Smooth muscle cell (in vitro differentiated cells): ENCODE results near the gene MOBP. TPM values are rescaled to one million over a fixed set of nuclear protein-coding genes. Genes with fewer than 3 reads are reported as not detected.
"Not testable (repeated sequence)": the region's sequence is repeated elsewhere in the genome, so short reads cannot be mapped to it uniquely, and the experiment has no call there.

Experiments used
- DNase-seq: peaks from one replicate; lab custom pipeline; 2025; ENCODE audit not compliant: unreplicated experiment; lab: John Stamatoyannopoulos, UW
- H2AFZ ChIP-seq: fragments of 200-600 bp; sonication (generic); 2 replicates; pipeline ENCODE4 v1.6.0; 2016; ENCODE audit warnings: antibody characterized with exemption, low read depth, mild to moderate bottlenecking
- H3F3A ChIP-seq: fragments of 200-600 bp; sonication (generic); 2 replicates; pipeline ENCODE4 v1.6.0; 2017; ENCODE audit warnings: antibody characterized with exemption, low read depth
- H3K27ac ChIP-seq: fragments of 200-600 bp; sonication (generic); 2 replicates; pipeline ENCODE4 v1.5.1; 2016; ENCODE audit warnings: low read depth, mild to moderate bottlenecking
- H3K27me3 ChIP-seq: fragments of 200-600 bp; sonication (generic); 2 replicates; pipeline ENCODE4 v1.6.1; 2016; ENCODE audit warnings: low read depth, mild to moderate bottlenecking
- H3K36me3 ChIP-seq: fragments of 200-600 bp; sonication (generic); 2 replicates; pipeline ENCODE4 v1.5.1; 2016; ENCODE audit warnings: low read depth
- H3K4me1 ChIP-seq: fragments of 200-600 bp; sonication (generic); 2 replicates; pipeline ENCODE4 v1.5.1; 2016; ENCODE audit warnings: low read depth
- H3K4me2 ChIP-seq: fragments of 200-600 bp; sonication (generic); 2 replicates; pipeline ENCODE4 v1.6.0; 2016; ENCODE audit warnings: mild to moderate bottlenecking
- H3K4me3 ChIP-seq: fragments of 200-600 bp; sonication (generic); 2 replicates; pipeline ENCODE4 v1.5.1; 2016; ENCODE audit warnings: mild to moderate bottlenecking
- H3K79me2 ChIP-seq: fragments of 200-600 bp; sonication (generic); 2 replicates; pipeline ENCODE4 v1.6.0; 2016; ENCODE audit warnings: low read depth, mild to moderate bottlenecking
- H3K9ac ChIP-seq: fragments of 200-600 bp; sonication (generic); 2 replicates; pipeline ENCODE4 v1.6.0; 2016; ENCODE audit warnings: low read depth
- H3K9me3 ChIP-seq: fragments of 200-600 bp; sonication (generic); replicated peaks from 2 replicates; pipeline ENCODE4 v1.5.1; 2016; ENCODE audit warnings: low read depth
- H4K20me1 ChIP-seq: fragments of 200-600 bp; sonication (generic); 2 replicates; pipeline ENCODE4 v1.6.0; 2016; ENCODE audit warnings: low read depth
- WGBS: methylation state at CpG from one replicate; pipeline ENCODE4 v1.1.7; 2016; ENCODE audit warnings: low lambda C conversion rate; 5-methylcytosine and 5-hydroxymethylcytosine counted together
- polyA plus RNA-seq: library from polyadenylated mRNA; unstranded; fragments of >200 nt; fragmentation: Nextera tagmentation; extraction: Ambion mirVana; gene quantifications from 2 replicates; pipeline ENCODE4 v1.2.1, GENCODE V29; 2016
- total RNA-seq: library from RNA; depleted of rRNA; stranded (reverse); fragments of >200 nt; gene quantifications from 2 replicates; pipeline ENCODE4 v1.2.3, GENCODE V29; 2014
- TF ChIP-seq, protein P1 (sequence below): fragments of 200-600 bp; sonication (generic); IDR thresholded peaks from 2 replicates; pipeline ENCODE4 v1.5.1; 2017; ENCODE audit warnings: borderline replicate concordance, mild to moderate bottlenecking, antibody characterized with exemption; ENCODE audit not compliant: insufficient read depth, poor library complexity, severe bottlenecking

The MOBP gene
- total and polyA plus RNA-seq, 2 experiments from 2014 or later, result not detected

DNA sequence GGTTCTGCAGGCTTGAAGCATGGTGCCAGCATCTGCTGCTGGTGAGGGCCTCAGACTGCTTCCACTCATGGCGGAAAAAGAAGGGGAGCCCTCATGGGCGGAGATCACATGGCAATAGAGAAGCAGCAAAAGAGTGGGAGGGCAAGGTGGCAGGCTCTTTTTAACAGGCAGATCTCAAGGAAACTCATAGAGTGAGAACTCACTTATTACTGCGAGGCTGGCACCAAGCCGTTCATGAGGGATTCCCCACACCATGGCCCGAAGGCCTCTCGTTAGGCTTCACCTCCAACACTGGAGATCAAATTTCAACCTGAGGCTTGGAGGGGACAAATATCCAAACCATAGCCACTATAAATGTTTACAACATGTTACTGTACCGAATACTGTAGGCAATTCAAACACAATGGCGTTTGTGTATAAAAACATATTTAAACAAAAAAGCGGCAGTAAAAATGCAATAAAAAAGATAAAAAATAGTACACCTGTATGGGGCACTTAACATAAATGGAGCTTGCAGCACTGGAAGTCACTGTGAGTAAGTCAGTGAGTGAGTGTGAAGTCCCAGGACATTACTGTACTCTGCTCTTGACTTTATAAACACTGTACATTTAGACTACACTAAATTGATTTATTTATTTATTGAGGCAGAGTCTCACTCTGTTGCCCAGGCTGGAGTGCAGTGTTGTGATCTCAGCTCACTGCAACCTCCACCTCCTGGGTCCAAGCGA, 18.8 kb upstream of the MOBP start:
- Histone ChIP-seq H3K36me3 (no peaks in the 10 kb centered on the region), H3K4me2 (no peak overlapping the region), H3K9ac (no peak overlapping the region), H3F3A (no peaks in the 10 kb centered on the region), H3K27ac (no peak overlapping the region), H3K4me3 (no peak overlapping the region), H4K20me1 (no peaks in the 10 kb centered on the region), H3K9me3 (no peaks in the 10 kb centered on the region), H3K79me2 (no peaks in the 10 kb centered on the region), H2AFZ (no peak overlapping the region), H3K4me1 (no peaks in the 10 kb centered on the region), H3K27me3 (no peaks in the 10 kb centered on the region)
- DNase-seq, result no peak
- TF ChIP-seq, protein P1, sequence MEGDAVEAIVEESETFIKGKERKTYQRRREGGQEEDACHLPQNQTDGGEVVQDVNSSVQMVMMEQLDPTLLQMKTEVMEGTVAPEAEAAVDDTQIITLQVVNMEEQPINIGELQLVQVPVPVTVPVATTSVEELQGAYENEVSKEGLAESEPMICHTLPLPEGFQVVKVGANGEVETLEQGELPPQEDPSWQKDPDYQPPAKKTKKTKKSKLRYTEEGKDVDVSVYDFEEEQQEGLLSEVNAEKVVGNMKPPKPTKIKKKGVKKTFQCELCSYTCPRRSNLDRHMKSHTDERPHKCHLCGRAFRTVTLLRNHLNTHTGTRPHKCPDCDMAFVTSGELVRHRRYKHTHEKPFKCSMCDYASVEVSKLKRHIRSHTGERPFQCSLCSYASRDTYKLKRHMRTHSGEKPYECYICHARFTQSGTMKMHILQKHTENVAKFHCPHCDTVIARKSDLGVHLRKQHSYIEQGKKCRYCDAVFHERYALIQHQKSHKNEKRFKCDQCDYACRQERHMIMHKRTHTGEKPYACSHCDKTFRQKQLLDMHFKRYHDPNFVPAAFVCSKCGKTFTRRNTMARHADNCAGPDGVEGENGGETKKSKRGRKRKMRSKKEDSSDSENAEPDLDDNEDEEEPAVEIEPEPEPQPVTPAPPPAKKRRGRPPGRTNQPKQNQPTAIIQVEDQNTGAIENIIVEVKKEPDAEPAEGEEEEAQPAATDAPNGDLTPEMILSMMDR, result no peak
- WGBS, result 74% methylated on average over 10 of the region's 10 CpGs

DNA sequence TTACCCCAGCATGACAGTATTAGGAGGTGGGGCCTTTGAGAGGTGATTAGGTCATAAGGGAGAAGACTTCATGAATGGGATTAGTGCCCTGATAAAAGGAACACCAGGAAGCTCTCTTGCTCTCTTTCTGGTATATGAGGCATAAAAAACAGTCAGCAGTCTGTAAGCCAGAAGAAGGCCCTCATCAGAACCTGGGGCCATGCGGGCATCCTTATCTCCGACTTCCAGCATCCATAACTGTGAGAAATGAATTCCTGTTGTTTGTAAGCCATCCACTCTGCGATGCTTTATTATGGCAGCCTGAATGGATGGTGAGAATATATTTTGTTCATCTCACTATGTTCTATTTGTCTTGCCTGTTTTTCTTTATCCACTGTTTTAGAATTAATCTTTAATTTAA, 17.7 kb upstream of the MOBP start:
- WGBS, result 53% methylated on average over 3 of the region's 3 CpGs
- no peak overlapping the region for H3K4me2 ChIP-seq
- H3F3A ChIP-seq, result no peaks in the 10 kb centered on the region
- no peaks in the 10 kb centered on the region for H4K20me1 ChIP-seq
- H2AFZ ChIP-seq, result no peak overlapping the region
- no peak overlapping the region for H3K4me3 ChIP-seq
- H3K9ac ChIP-seq, result no peak overlapping the region
- TF ChIP-seq, protein P1, result no peak
- DNase-seq, result no peak
- H3K79me2 ChIP-seq, result no peaks in the 10 kb centered on the region
- no peaks in the 10 kb centered on the region for H3K27me3 ChIP-seq
- no peak overlapping the region for H3K27ac ChIP-seq
- no peaks in the 10 kb centered on the region for H3K4me1 ChIP-seq
- no peaks in the 10 kb centered on the region for H3K36me3 ChIP-seq
- no peaks in the 10 kb centered on the region for H3K9me3 ChIP-seq

DNA sequence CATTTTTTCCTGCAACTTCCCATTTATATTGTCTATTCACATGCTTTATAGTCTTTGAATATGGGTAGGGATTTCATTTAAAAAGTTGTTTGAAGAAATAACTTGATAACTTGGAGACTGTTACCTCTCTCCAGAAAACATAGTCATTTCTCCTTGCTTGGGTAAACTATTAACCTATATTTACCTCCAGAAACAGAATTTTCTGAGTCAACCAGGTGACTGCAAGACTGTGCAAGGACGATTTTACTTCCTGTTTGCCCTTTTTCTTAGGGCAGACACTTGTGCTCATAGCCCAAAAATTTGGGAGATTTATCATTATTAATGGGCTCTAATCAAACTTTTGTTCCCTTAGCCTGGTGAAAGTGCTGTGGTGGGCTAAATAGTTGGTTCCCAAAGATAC, 14.3 kb upstream of the MOBP start:
- Histone ChIP-seq H3K79me2 (no peaks in the 10 kb centered on the region), H3F3A (no peaks in the 10 kb centered on the region), H4K20me1 (no peaks in the 10 kb centered on the region), H3K27ac (no peak overlapping the region), H3K36me3 (no peaks in the 10 kb centered on the region), H3K4me1 (no peaks in the 10 kb centered on the region), H3K27me3 (no peaks in the 10 kb centered on the region), H3K4me2 (no peak overlapping the region), H3K9ac (no peak overlapping the region), H2AFZ (no peak overlapping the region), H3K4me3 (no peak overlapping the region), H3K9me3 (no peaks in the 10 kb centered on the region)
- no peak for DNase-seq
- TF ChIP-seq, protein P1, result no peak
- 86% methylated on average over 1 of the region's 1 CpG for WGBS

DNA sequence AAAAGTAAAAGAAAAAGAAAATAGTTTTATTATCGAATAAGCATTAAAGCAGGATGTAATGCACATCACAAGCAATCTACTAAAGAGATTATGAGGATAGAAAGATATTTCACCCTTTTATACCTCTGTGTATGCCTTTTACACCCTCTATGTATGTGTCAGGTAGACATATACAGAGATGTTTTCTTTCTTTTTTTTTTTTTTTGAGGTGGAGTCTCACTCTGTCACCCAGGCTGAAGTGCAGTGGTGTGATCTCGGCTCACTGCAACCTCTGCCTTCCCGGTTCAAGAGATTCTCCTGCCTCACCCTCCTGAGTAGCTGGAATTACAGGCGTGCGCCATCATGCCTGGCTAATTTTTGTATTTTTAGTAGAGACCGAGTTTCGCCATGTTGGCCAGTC, 13.6 kb upstream of the MOBP start:
- H3K9me3 ChIP-seq, H3K27me3 ChIP-seq, H3K4me2 ChIP-seq, H3K4me3 ChIP-seq, H3K4me1 ChIP-seq, DNase-seq, H3F3A ChIP-seq, H2AFZ ChIP-seq, H3K79me2 ChIP-seq, H3K27ac ChIP-seq, H3K36me3 ChIP-seq, H4K20me1 ChIP-seq, H3K9ac ChIP-seq: not testable (repeated sequence)
- 93% methylated on average over 5 of the region's 7 CpGs for WGBS
